GM12878 (cell line): Measurements from ENCODE around the gene NLRC5. TPM values are rescaled to one million over a fixed set of nuclear protein-coding genes. Genes with fewer than 3 reads are reported as not detected.

Experiments used
- ATAC-seq: fragments of 200-7000 bp; cut with Tn5 transposase; 3 replicates; pipeline ENCODE4 v1.9.1; 2020; ENCODE audit warnings: mild to moderate bottlenecking, moderate library complexity
- BruUV-seq: library from RNA; stranded (reverse); fragments of 400-500 nt; replicated peaks from 2 replicates; lab custom pipeline; 2021; lab: Mats Ljungman, UMichigan
- CTCF ChIA-PET: fragments of 300-600 bp; sonication (Branson Sonifier 250); formaldehyde crosslinking; extraction: SDS; loops from one replicate; lab custom pipeline; 2021; ENCODE audit warnings: inconsistent platforms; lab: Yijun Ruan, JAX
- POLR2A ChIA-PET: fragments of 350-600 bp; formaldehyde crosslinking; extraction: SDS; loops from one replicate; lab custom pipeline; 2021; ENCODE audit warnings: inconsistent platforms; lab: Charles Lee
- RAD21 ChIA-PET: fragments of 300-600 bp; sonication (Branson Sonifier 250); formaldehyde crosslinking; loops from one replicate; lab custom pipeline; 2023; ENCODE audit warnings: antibody characterized with exemption; ENCODE audit not compliant: unreplicated experiment; lab: Charles Lee
- SMC1A ChIA-PET: fragments of 300-600 bp; sonication (Branson Sonifier 250); formaldehyde crosslinking; loops from one replicate; lab custom pipeline; 2023; ENCODE audit not compliant: unreplicated experiment, uncharacterized antibody; lab: Charles Lee
- DNase-seq: peaks from one replicate; pipeline ENCODE4 v3.0.0-alpha.2; 2011; ENCODE audit warnings: low read depth, low spot score
- FAIRE-seq: peaks from 3 replicates; lab custom pipeline; 2011; peaks lifted over from hg19 to GRCh38; lab: Jason Lieb, UNC
- H2AFZ ChIP-seq: 2 replicates; pipeline ENCODE4 v1.6.0; 2011; ENCODE audit warnings: low read depth, low read length, control low read depth; ENCODE audit not compliant: control insufficient read depth
- H3K27ac ChIP-seq: 2 replicates; pipeline ENCODE4 v1.5.1; 2011; ENCODE audit warnings: control low read depth; ENCODE audit not compliant: control insufficient read depth, insufficient read depth
- H3K27me3 ChIP-seq, 2 experiments: replicated peaks in 1 of 2; 2 replicates each; pipeline versions ENCODE4 v1.6.0 to v1.6.1; 2011; ENCODE audit warnings: low read length in 1 of 2; ENCODE audit not compliant: control insufficient read depth in 2 of 2, insufficient read depth in 2 of 2
- H3K36me3 ChIP-seq, 2 experiments: 2 replicates each; pipeline ENCODE4 v1.5.1; 2011; ENCODE audit warnings: low read length in 1 of 2; ENCODE audit not compliant: control insufficient read depth in 2 of 2, insufficient read depth in 2 of 2
- H3K4me1 ChIP-seq: 2 replicates; pipeline ENCODE4 v1.6.1; 2011; ENCODE audit warnings: mild to moderate bottlenecking, low read length, moderate library complexity, mixed read lengths; ENCODE audit not compliant: control insufficient read depth, insufficient read depth
- H3K4me2 ChIP-seq: 2 replicates; pipeline ENCODE4 v1.6.0; 2011; ENCODE audit warnings: control low read depth; ENCODE audit not compliant: control insufficient read depth, insufficient read depth
- H3K4me3 ChIP-seq: fragments of 200-600 bp; sonication (generic); 2 replicates; pipeline ENCODE4 v1.5.1; 2016
- H3K79me2 ChIP-seq: 2 replicates; pipeline ENCODE4 v1.6.0; 2011; ENCODE audit warnings: low read length; ENCODE audit not compliant: control insufficient read depth, insufficient read depth
- H3K9ac ChIP-seq: 2 replicates; pipeline ENCODE4 v1.8.0; 2011; ENCODE audit warnings: low read length, control low read depth, mixed read lengths; ENCODE audit not compliant: control insufficient read depth, insufficient read depth
- H3K9me3 ChIP-seq: replicated peaks from 3 replicates; pipeline ENCODE4 v1.5.1; 2011; ENCODE audit warnings: mild to moderate bottlenecking, low read length; ENCODE audit not compliant: control insufficient read depth, insufficient read depth
- H4K20me1 ChIP-seq: 2 replicates; pipeline ENCODE4 v1.6.0; 2011; ENCODE audit not compliant: control insufficient read depth, insufficient read depth
- CHD1 ChIP-seq: IDR thresholded peaks from 2 replicates; pipeline ENCODE4 v1.6.1; 2012; ENCODE audit warnings: low read depth, low read length, improper control_type of control experiment
- GATAD2B ChIP-seq: fragments of 450-650 bp; conservative IDR thresholded peaks from 2 replicates; pipeline ENCODE4 v1.6.1; 2017; ENCODE audit warnings: low read depth, mild to moderate bottlenecking, moderate library complexity
- HDGF ChIP-seq: fragments of 450-650 bp; IDR thresholded peaks from 2 replicates; pipeline ENCODE4 v1.6.1; 2016; ENCODE audit warnings: antibody characterized with exemption
- IKZF2 ChIP-seq, 2 experiments: fragments of 450-650 bp; IDR thresholded peaks; 2 replicates each; pipeline ENCODE4 v1.6.1; 2017; ENCODE audit warnings: mild to moderate bottlenecking in 2 of 2, moderate library complexity in 2 of 2
- MAX ChIP-seq: IDR thresholded peaks from 2 replicates; pipeline ENCODE4 v1.6.1; 2012; ENCODE audit warnings: low read depth, low read length, improper control_type of control experiment
- MYC ChIP-seq: IDR thresholded peaks from 2 replicates; pipeline ENCODE4 v1.6.1; 2011; ENCODE audit warnings: mild to moderate bottlenecking, low read length, moderate library complexity, inconsistent platforms; ENCODE audit not compliant: insufficient read depth, insufficient replicate concordance, insufficient read length, severe bottlenecking
- NBN ChIP-seq: fragments of 450-650 bp; IDR thresholded peaks from 2 replicates; pipeline ENCODE4 v1.6.1; 2016
- NRF1 ChIP-seq: conservative IDR thresholded peaks from 2 replicates; pipeline ENCODE4 v1.6.1; 2011; ENCODE audit warnings: mild to moderate bottlenecking, low read depth, low read length, improper control_type of control experiment
- PAX5 ChIP-seq: IDR thresholded peaks from 2 replicates; pipeline ENCODE4 v1.6.1; 2011; ENCODE audit warnings: low read depth, low read length, borderline replicate concordance
- RCOR1 ChIP-seq: conservative IDR thresholded peaks from 2 replicates; pipeline ENCODE4 v1.6.1; 2012; ENCODE audit warnings: low read depth, low read length, improper control_type of control experiment
- RUNX3 ChIP-seq: IDR thresholded peaks from 2 replicates; pipeline ENCODE4 v1.6.1; 2012; ENCODE audit warnings: low read length, inconsistent platforms
- SRF ChIP-seq, 2 experiments: IDR thresholded peaks; 2 replicates each; pipeline ENCODE4 v1.6.1; 2011; ENCODE audit warnings: low read depth in 2 of 2, low read length in 2 of 2, mild to moderate bottlenecking in 1 of 2, moderate library complexity in 1 of 2
- TAF1 ChIP-seq: IDR thresholded peaks from 2 replicates; pipeline ENCODE4 v1.6.1; 2011; ENCODE audit warnings: mild to moderate bottlenecking, low read depth, low read length, borderline replicate concordance
- TBL1XR1 ChIP-seq: IDR thresholded peaks from 2 replicates; pipeline ENCODE4 v1.6.1; 2012; ENCODE audit warnings: low read depth, low read length, improper control_type of control experiment
- ZNF687 ChIP-seq: fragments of 450-650 bp; IDR thresholded peaks from 2 replicates; pipeline ENCODE4 v1.6.1; 2017; ENCODE audit warnings: mild to moderate bottlenecking, moderate library complexity
- WGBS: methylation state at CpG from one replicate; pipeline ENCODE4 v1.1.6; 2016; ENCODE audit warnings: low lambda C conversion rate; ENCODE audit not compliant: insufficient replicate concordance, insufficient coverage; ENCODE audit errors: missing lambda C conversion rate; 5-methylcytosine and 5-hydroxymethylcytosine counted together
- in situ Hi-C: fragments of 300-500 bp; cut with MboI; formaldehyde crosslinking; loops from 9 replicates; pipeline ENCODE4 v1.14.3; 2018; ENCODE audit warnings: mixed read lengths
- intact Hi-C: fragments of 100-400 bp; cut with micrococcal nuclease; formaldehyde crosslinking; loops from one replicate; pipeline ENCODE4 v1.14.2; 2022; ENCODE audit not compliant: unreplicated experiment
- polyA plus RNA-seq, 11 experiments: library from polyadenylated mRNA; depleted of rRNA in 4 of 11; unstranded in 6 of 11; stranded (reverse) in 5 of 11; fragments of >200 nt; fragmentation: Nextera tagmentation in 4 of 11; fragmentation: Illumina TruSeq in 1 of 11; extraction: Ambion mirVana in 4 of 11; extraction: Trizol in 1 of 11; gene quantifications; 1 replicate in 1 of 11; 2 replicates in 10 of 11; pipeline versions ENCODE4 v1.2.1 to v1.2.3, GENCODE V29; 2011 to 2016; ENCODE audit warnings: inconsistent platforms in 2 of 11, missing spikeins in 2 of 11, low read depth in 1 of 11
- total RNA-seq, 4 experiments: library from RNA; depleted of rRNA in 3 of 4; stranded (reverse); fragments of >200 nt in 3 of 4; fragmentation: Illumina TruSeq in 1 of 4; extraction: Trizol in 1 of 4; gene quantifications; 2 replicates each; pipeline versions ENCODE4 v1.2.1 to v1.2.3, GENCODE V29; 2013 to 2021

NLRC5 gene
- total and polyA plus RNA-seq, 10 of the 15 experiments (the other 5 are each of a cell fraction or from before 2014, with no cell fraction given), result 13.1 to 105 (median 57.3) TPM

- no peak for ATAC-seq
- peaks cover 69% of the 10 kb centered on the region for H3K79me2 ChIP-seq
- TF ChIP-seq RUNX3 (0 out of 2 replicates have a peak, but pooled peaks have one; percentile 8), SRF (IDR thresholded peaks at IDR 0.05; ENCODE audit: low read depth in 2 of 2, low read length in 2 of 2) (no peak), TBL1XR1 (no peak), IKZF2 (IDR thresholded peaks at IDR 0.05) (0 out of 4 replicates have a peak, but pooled peaks of 1 of the 2 experiments have one; percentile 7), NRF1 (peak; percentile 53), MYC (no peak), NBN (0 out of 2 replicates have a peak, but pooled peaks have one; percentile 23), MAX (peak; percentile 67; the same call in 1 of the 2 replicates), PAX5 (peak; percentile 37; the same call in 1 of the 2 replicates), GATAD2B (0 out of 2 replicates have a peak, but pooled peaks have one; percentile 25), HDGF (0 out of 2 replicates have a peak, but pooled peaks have one; percentile 24), TAF1 (0 out of 2 replicates have a peak, but pooled peaks have one; percentile 30), RCOR1 (0 out of 2 replicates have a peak, but pooled peaks have one; percentile 39), ZNF687 (peak; percentile 97), CHD1 (no peak)
Measured at GRCh38 chr16:57003439-57004386, 14.4 kb downstream of the NLRC5 start.

More at GRCh38 chr16:57003439-57004386, 14.4 kb downstream of the NLRC5 start:
- Histone ChIP-seq H3K27me3 (no peaks in the 10 kb centered on the region), H3K9ac (peak overlapping the region; percentile 60; the same call in 1 of the 2 replicates), H3K36me3 (no peaks in the 10 kb centered on the region; a peak in 2 of 4 replicates), H2AFZ (peak overlapping the region; percentile 22), H3K4me1 (peaks cover 76% of the 10 kb centered on the region), H3K4me3 (peak overlapping the region; percentile 32; the same call in 1 of the 2 replicates), H4K20me1 (no peaks in the 10 kb centered on the region), H3K27ac (peak overlapping the region; percentile 86), H3K4me2 (peak overlapping the region; percentile 30), H3K9me3 (no peaks in the 10 kb centered on the region)
- ChIA-PET RAD21 (interaction anchor here (1.3 to 22.0 kb wide), 6 partner anchors 10 to 42 kb away, joined by 3 to 473 read pairs (median 20); partner anchors contain the start of gene NLRC5), SMC1A (interaction anchor here (0.6 to 20.8 kb wide), 8 partner anchors 8 to 164 kb away, joined by 3 to 604 read pairs (median 4); partner anchors contain the start of genes CETP and NLRC5), POLR2A (interaction anchor here (0.8 to 5.1 kb wide), 7 partner anchors 9 to 42 kb away, joined by 4 to 68 read pairs (median 13); partner anchors contain the start of gene NLRC5), CTCF (interaction anchor here (1.0 to 7.0 kb wide), 10 partner anchors 9 to 134 kb away, joined by 3 to 55 read pairs (median 4); no protein-coding TSS in a partner anchor)
- FAIRE-seq (no peak), DNase-seq (no peak)
- intact Hi-C loops (loop anchor here (5.0 kb wide), 1 partner anchor 39 kb away; no protein-coding TSS in a partner anchor), in situ Hi-C loops (no loop called here)
- BruUV-seq, result TSS peak; percentile 17
- 11% methylated on average over 22 of the region's 22 CpGs for WGBS
